K562 (cell line): ENCODE data around the gene DNAAF2. TPM values are rescaled to one million over a fixed set of nuclear protein-coding genes. Genes with fewer than 3 reads are reported as not detected.

Experiments used
- polyA plus RNA-seq, 8 experiments: library from polyadenylated mRNA; depleted of rRNA in 4 of 8; stranded (reverse) in 5 of 8; unstranded in 3 of 8; fragments of >200 nt; fragmentation: Nextera tagmentation in 2 of 8; fragmentation: Illumina TruSeq in 1 of 8; extraction: Ambion mirVana in 2 of 8; extraction: Trizol in 1 of 8; gene quantifications; 2 replicates each; pipeline versions ENCODE4 v1.2.1 to v1.2.3, GENCODE V29; 2011 to 2014; ENCODE audit warnings: inconsistent platforms in 1 of 8, missing spikeins in 1 of 8
- small RNA-seq: library from RNA; depleted of rRNA; stranded (forward); fragments of <200 nt; gene quantifications from one replicate; pipeline ENCODE3, GENCODE V24; 2014
- total RNA-seq, 7 experiments: library from RNA; depleted of rRNA in 6 of 7; stranded (reverse); fragments of >200 nt in 6 of 7; fragmentation: Illumina TruSeq in 2 of 7; extraction: Trizol in 2 of 7; gene quantifications; 2 replicates each; pipeline versions ENCODE4 v1.2.1 to v1.2.3, GENCODE V29; 2011 to 2021; ENCODE audit warnings: low replicate concordance in 1 of 7

The DNAAF2 gene
- total and polyA plus RNA-seq, 9 of the 15 experiments (the other 6 are each of a cell fraction or from before 2014, with no cell fraction given): 2.4 to 14.6 (median 11.1) TPM

Small RNA genes lying within 50 kb of the gene (small RNA-seq; reads per million reads assigned to genes)
- gene AL139099.3 (not detected), gene AL139099.4 (not detected), gene RF00019 (not detected), gene RNU6ATAC30P (not detected)

Other genes with a start within 250 kb of the DNAAF2 start
Only the 7 nearest of the 8 such genes appear.
- gene RPS29, start 48.9 kb downstream of the DNAAF2 start, total RNA-seq (2014; rRNA removed): 1,697 and 2,097 TPM in 2 replicates
- gene RPS29, start 48.9 kb downstream of the DNAAF2 start, total RNA-seq (2014; rRNA removed; fragmentation: Illumina TruSeq; extraction: Trizol): 2,267 and 2,448 TPM in 2 replicates
- 1,631 and 1,703 TPM in 2 replicates for gene RPS29, start 48.9 kb downstream of the DNAAF2 start, total RNA-seq (2015; rRNA removed; fragmentation: Illumina TruSeq; extraction: Trizol)
- 1,545 and 1,745 TPM in 2 replicates for gene RPS29, start 48.9 kb downstream of the DNAAF2 start, total RNA-seq (2021)
- gene RPS29, start 48.9 kb downstream of the DNAAF2 start, polyA plus RNA-seq (2011; rRNA removed): 4,700 and 6,302 TPM in 2 replicates
- 2,124 and 2,563 TPM in 2 replicates for gene RPS29, start 48.9 kb downstream of the DNAAF2 start, polyA plus RNA-seq (2014; fragmentation: Illumina TruSeq; extraction: Trizol)
- 1,000 to 10,000 TPM; 3,039 to 3,940 TPM for gene RPS29, start 48.9 kb downstream of the DNAAF2 start, polyA plus RNA-seq (2014; fragmentation: Nextera tagmentation; extraction: Ambion mirVana)
- 5,012 and 5,352 TPM in 2 replicates for gene RPS29, start 48.9 kb downstream of the DNAAF2 start, polyA plus RNA-seq (2014; rRNA removed)
- gene LRR1, start 36.3 kb downstream of the DNAAF2 start, total RNA-seq (2014; rRNA removed): 34.0 and 34.8 TPM in 2 replicates
- 29.0 and 33.9 TPM in 2 replicates for gene LRR1, start 36.3 kb downstream of the DNAAF2 start, total RNA-seq (2014; rRNA removed; fragmentation: Illumina TruSeq; extraction: Trizol)
- 33.6 and 36.4 TPM in 2 replicates for gene LRR1, start 36.3 kb downstream of the DNAAF2 start, total RNA-seq (2015; rRNA removed; fragmentation: Illumina TruSeq; extraction: Trizol)
- gene LRR1, start 36.3 kb downstream of the DNAAF2 start, total RNA-seq (2021): 30.7 and 35.3 TPM in 2 replicates
- gene LRR1, start 36.3 kb downstream of the DNAAF2 start, polyA plus RNA-seq (2011; rRNA removed): 25.1 and 31.8 TPM in 2 replicates
- gene LRR1, start 36.3 kb downstream of the DNAAF2 start, polyA plus RNA-seq (2014; fragmentation: Illumina TruSeq; extraction: Trizol): 26.5 and 31.8 TPM in 2 replicates
- gene LRR1, start 36.3 kb downstream of the DNAAF2 start, polyA plus RNA-seq (2014; fragmentation: Nextera tagmentation; extraction: Ambion mirVana): 10 to 100 TPM; 56.5 to 58.1 TPM
- gene LRR1, start 36.3 kb downstream of the DNAAF2 start, polyA plus RNA-seq (2014; rRNA removed): 29.3 and 34.7 TPM in 2 replicates
- gene RPL36AL, start 14.6 kb downstream of the DNAAF2 start, total RNA-seq (2014; rRNA removed): 270 and 365 TPM in 2 replicates
- gene RPL36AL, start 14.6 kb downstream of the DNAAF2 start, total RNA-seq (2014; rRNA removed; fragmentation: Illumina TruSeq; extraction: Trizol): 358 and 392 TPM in 2 replicates
- 329 and 335 TPM in 2 replicates for gene RPL36AL, start 14.6 kb downstream of the DNAAF2 start, total RNA-seq (2015; rRNA removed; fragmentation: Illumina TruSeq; extraction: Trizol)
- gene RPL36AL, start 14.6 kb downstream of the DNAAF2 start, total RNA-seq (2021): 139 and 146 TPM in 2 replicates
- 131 and 189 TPM in 2 replicates for gene RPL36AL, start 14.6 kb downstream of the DNAAF2 start, polyA plus RNA-seq (2011; rRNA removed)
- gene RPL36AL, start 14.6 kb downstream of the DNAAF2 start, polyA plus RNA-seq (2014; fragmentation: Illumina TruSeq; extraction: Trizol): 360 and 378 TPM in 2 replicates
- gene RPL36AL, start 14.6 kb downstream of the DNAAF2 start, polyA plus RNA-seq (2014; fragmentation: Nextera tagmentation; extraction: Ambion mirVana): 100 to 1,000 TPM; 625 to 674 TPM
- gene RPL36AL, start 14.6 kb downstream of the DNAAF2 start, polyA plus RNA-seq (2014; rRNA removed): 354 and 366 TPM in 2 replicates
- gene MGAT2, start 14.4 kb downstream of the DNAAF2 start, total RNA-seq (2014; rRNA removed): 29.7 and 30.2 TPM in 2 replicates
- gene MGAT2, start 14.4 kb downstream of the DNAAF2 start, total RNA-seq (2014; rRNA removed; fragmentation: Illumina TruSeq; extraction: Trizol): 24.9 and 26.9 TPM in 2 replicates
- gene MGAT2, start 14.4 kb downstream of the DNAAF2 start, total RNA-seq (2015; rRNA removed; fragmentation: Illumina TruSeq; extraction: Trizol): 30.7 and 31.0 TPM in 2 replicates
- 32.3 and 33.3 TPM in 2 replicates for gene MGAT2, start 14.4 kb downstream of the DNAAF2 start, total RNA-seq (2021)
- gene MGAT2, start 14.4 kb downstream of the DNAAF2 start, polyA plus RNA-seq (2011; rRNA removed): 14.0 and 19.2 TPM in 2 replicates
- 20.4 and 24.4 TPM in 2 replicates for gene MGAT2, start 14.4 kb downstream of the DNAAF2 start, polyA plus RNA-seq (2014; fragmentation: Illumina TruSeq; extraction: Trizol)
- gene MGAT2, start 14.4 kb downstream of the DNAAF2 start, polyA plus RNA-seq (2014; fragmentation: Nextera tagmentation; extraction: Ambion mirVana): under 1 TPM in 1 of 2 experiments, not detected in 1; 0.03 TPM
- gene MGAT2, start 14.4 kb downstream of the DNAAF2 start, polyA plus RNA-seq (2014; rRNA removed): 18.8 and 20.9 TPM in 2 replicates
- 30.7 and 32.2 TPM in 2 replicates for gene POLE2, start 53.0 kb upstream of the DNAAF2 start, total RNA-seq (2014; rRNA removed)
- gene POLE2, start 53.0 kb upstream of the DNAAF2 start, total RNA-seq (2014; rRNA removed; fragmentation: Illumina TruSeq; extraction: Trizol): 61.6 and 65.8 TPM in 2 replicates
- gene POLE2, start 53.0 kb upstream of the DNAAF2 start, total RNA-seq (2015; rRNA removed; fragmentation: Illumina TruSeq; extraction: Trizol): 49.7 and 54.6 TPM in 2 replicates
- 34.6 and 37.7 TPM in 2 replicates for gene POLE2, start 53.0 kb upstream of the DNAAF2 start, total RNA-seq (2021)
- gene POLE2, start 53.0 kb upstream of the DNAAF2 start, polyA plus RNA-seq (2011; rRNA removed): 60.1 and 78.4 TPM in 2 replicates
- 56.4 and 70.8 TPM in 2 replicates for gene POLE2, start 53.0 kb upstream of the DNAAF2 start, polyA plus RNA-seq (2014; fragmentation: Illumina TruSeq; extraction: Trizol)
- 10 to 100 TPM; 53.8 to 55.4 TPM for gene POLE2, start 53.0 kb upstream of the DNAAF2 start, polyA plus RNA-seq (2014; fragmentation: Nextera tagmentation; extraction: Ambion mirVana)
- 55.5 and 64.9 TPM in 2 replicates for gene POLE2, start 53.0 kb upstream of the DNAAF2 start, polyA plus RNA-seq (2014; rRNA removed)
- 0.08 and 0.41 TPM in 2 replicates for gene KLHDC1, start 57.9 kb upstream of the DNAAF2 start, total RNA-seq (2014; rRNA removed)
- gene KLHDC1, start 57.9 kb upstream of the DNAAF2 start, total RNA-seq (2014; rRNA removed; fragmentation: Illumina TruSeq; extraction: Trizol): 0.10 and 0.15 TPM in 2 replicates
- gene KLHDC1, start 57.9 kb upstream of the DNAAF2 start, total RNA-seq (2015; rRNA removed; fragmentation: Illumina TruSeq; extraction: Trizol): 0.11 and 0.19 TPM in 2 replicates
- gene KLHDC1, start 57.9 kb upstream of the DNAAF2 start, total RNA-seq (2021): 0.22 TPM in 2 replicates
- 0.20 TPM in 2 replicates for gene KLHDC1, start 57.9 kb upstream of the DNAAF2 start, polyA plus RNA-seq (2011; rRNA removed)
- gene KLHDC1, start 57.9 kb upstream of the DNAAF2 start, polyA plus RNA-seq (2014; fragmentation: Illumina TruSeq; extraction: Trizol): 0.18 and 0.19 TPM in 2 replicates
- gene KLHDC1, start 57.9 kb upstream of the DNAAF2 start, polyA plus RNA-seq (2014; fragmentation: Nextera tagmentation; extraction: Ambion mirVana): under 1 TPM; 0.08 to 0.20 TPM
- gene KLHDC1, start 57.9 kb upstream of the DNAAF2 start, polyA plus RNA-seq (2014; rRNA removed): 0.11 and 0.34 TPM in 2 replicates
- 29.9 and 31.2 TPM in 2 replicates for gene KLHDC2, start 132.9 kb upstream of the DNAAF2 start, total RNA-seq (2014; rRNA removed)
- gene KLHDC2, start 132.9 kb upstream of the DNAAF2 start, total RNA-seq (2014; rRNA removed; fragmentation: Illumina TruSeq; extraction: Trizol): 24.7 and 25.0 TPM in 2 replicates
- gene KLHDC2, start 132.9 kb upstream of the DNAAF2 start, total RNA-seq (2015; rRNA removed; fragmentation: Illumina TruSeq; extraction: Trizol): 19.0 and 19.7 TPM in 2 replicates
- 19.3 and 20.5 TPM in 2 replicates for gene KLHDC2, start 132.9 kb upstream of the DNAAF2 start, total RNA-seq (2021)
- gene KLHDC2, start 132.9 kb upstream of the DNAAF2 start, polyA plus RNA-seq (2011; rRNA removed): 41.7 and 49.8 TPM in 2 replicates
- 15.8 and 20.0 TPM in 2 replicates for gene KLHDC2, start 132.9 kb upstream of the DNAAF2 start, polyA plus RNA-seq (2014; fragmentation: Illumina TruSeq; extraction: Trizol)
- gene KLHDC2, start 132.9 kb upstream of the DNAAF2 start, polyA plus RNA-seq (2014; fragmentation: Nextera tagmentation; extraction: Ambion mirVana): 1 to 10 TPM; 6.3 to 7.8 TPM
- 26.3 and 26.7 TPM in 2 replicates for gene KLHDC2, start 132.9 kb upstream of the DNAAF2 start, polyA plus RNA-seq (2014; rRNA removed)